Chondrocyte (in vitro differentiated cells): ENCODE measurements around the gene FRMD1. TPM values are rescaled to one million over a fixed set of nuclear protein-coding genes. Genes with fewer than 3 reads are reported as not detected.

Source experiments
- DNase-seq: peaks from one replicate; pipeline ENCODE4 v3.0.0; 2021; ENCODE audit warnings: mixed read lengths, low spot score
- H3K27ac Mint-ChIP-seq: one replicate; pipeline ENCODE4 v1.8.0; 2021; ENCODE audit warnings: mild to moderate bottlenecking, moderate library complexity, mixed read lengths; ENCODE audit not compliant: unreplicated experiment
- H3K27me3 Mint-ChIP-seq: 2 replicates; pipeline ENCODE4 v1.8.0; 2021; ENCODE audit warnings: low read depth, mixed read lengths
- H3K36me3 Mint-ChIP-seq: 2 replicates; pipeline ENCODE4 v1.8.0; 2021; ENCODE audit warnings: low read depth, mixed read lengths
- H3K4me1 Mint-ChIP-seq: 2 replicates; pipeline ENCODE4 v1.8.0; 2021; ENCODE audit warnings: low read depth, mild to moderate bottlenecking, mixed read lengths
- H3K4me3 Mint-ChIP-seq: one replicate; pipeline ENCODE4 v1.8.0; 2021; ENCODE audit warnings: mild to moderate bottlenecking, moderate library complexity, mixed read lengths; ENCODE audit not compliant: unreplicated experiment
- H3K9me3 Mint-ChIP-seq: 2 replicates; pipeline ENCODE4 v1.8.0; 2021; ENCODE audit warnings: low read depth, mixed read lengths
- CTCF ChIP-seq: fragments of 200-600 bp; sonication (generic); IDR thresholded peaks from 2 replicates; pipeline ENCODE4 v1.5.0; 2021; ENCODE audit warnings: antibody characterized with exemption, mild to moderate bottlenecking, moderate library complexity
- total RNA-seq: library from RNA; stranded (reverse); gene quantifications from 3 replicates; pipeline ENCODE4 v1.2.1, GENCODE V29; 2021

The FRMD1 gene
- total RNA-seq, 1 donor from 2014 or later = 0.20 TPM

- Mint-ChIP-seq H3K9me3 (peaks cover 3% of the 10 kb centered on the region), H3K27me3 (peaks cover 5% of the 10 kb centered on the region), H3K27ac (no peak overlapping the region), H3K4me1 (no peaks in the 10 kb centered on the region), H3K4me3 (no peak overlapping the region), H3K36me3 (no peaks in the 10 kb centered on the region)
- no peak for DNase-seq
- TF ChIP-seq CTCF = no peak
Observed at GRCh38 chr6:168121303-168121665, 42.3 kb upstream of the FRMD1 start.

- TF ChIP-seq CTCF = no peak
- H3K27me3 Mint-ChIP-seq = peaks cover 2% of the 10 kb centered on the region
- no peak for DNase-seq
Observed at GRCh38 chr6:168120390-168121302, 41.6 kb upstream of the FRMD1 start.

GRCh38 chr6:168119539-168119938 is 40.5 kb upstream of the FRMD1 start:
- peaks cover 2% of the 10 kb centered on the region for H3K27me3 Mint-ChIP-seq
- H3K27ac Mint-ChIP-seq = no peak overlapping the region
- no peak overlapping the region for H3K4me3 Mint-ChIP-seq
- H3K36me3 Mint-ChIP-seq = no peaks in the 10 kb centered on the region
- H3K9me3 Mint-ChIP-seq = peaks cover 8% of the 10 kb centered on the region
- H3K4me1 Mint-ChIP-seq = no peaks in the 10 kb centered on the region
- TF ChIP-seq CTCF = no peak
- DNase-seq = no peak

More at GRCh38 chr6:168120390-168121302, 41.6 kb upstream of the FRMD1 start:
- no peaks in the 10 kb centered on the region for H3K36me3 Mint-ChIP-seq
- no peaks in the 10 kb centered on the region for H3K4me1 Mint-ChIP-seq
- no peak overlapping the region for H3K27ac Mint-ChIP-seq
- H3K4me3 Mint-ChIP-seq = no peak overlapping the region
- H3K9me3 Mint-ChIP-seq = peaks cover 4% of the 10 kb centered on the region

- H3K4me3 Mint-ChIP-seq = no peak overlapping the region
- H3K9me3 Mint-ChIP-seq = peaks cover 8% of the 10 kb centered on the region
- no peak for DNase-seq
- no peaks in the 10 kb centered on the region for H3K4me1 Mint-ChIP-seq
- no peak for TF ChIP-seq CTCF
- H3K27ac Mint-ChIP-seq = no peak overlapping the region
- H3K36me3 Mint-ChIP-seq = no peaks in the 10 kb centered on the region
- no peaks in the 10 kb centered on the region for H3K27me3 Mint-ChIP-seq
Observed at GRCh38 chr6:168118935-168119334, 39.9 kb upstream of the FRMD1 start.

- DNase-seq = no peak
- Mint-ChIP-seq H3K4me3 (no peak overlapping the region), H3K36me3 (no peaks in the 10 kb centered on the region), H3K9me3 (peaks cover 6% of the 10 kb centered on the region), H3K4me1 (no peaks in the 10 kb centered on the region), H3K27me3 (no peaks in the 10 kb centered on the region), H3K27ac (no peak overlapping the region)
- peak; percentile 77 for TF ChIP-seq CTCF
Observed at GRCh38 chr6:168117942-168118341, 38.9 kb upstream of the FRMD1 start.
